NCI-H2029 (cell line): ENCODE results near the gene JMJD1C.

Experiments
- DNase-seq: peaks from one replicate; lab custom pipeline; 2025; lab: John Stamatoyannopoulos, UW

The JMJD1C gene

GRCh38 chr10:63481815-63482421 is 16.1 kb upstream of the JMJD1C start:
- DNase-seq: no peak

- no peak for DNase-seq
Measured at GRCh38 chr10:63480237-63480636, 14.5 kb upstream of the JMJD1C start.

- no peak for DNase-seq
Measured at GRCh38 chr10:63478564-63478963, 12.8 kb upstream of the JMJD1C start.

GRCh38 chr10:63477927-63478326 is 12.2 kb upstream of the JMJD1C start:
- DNase-seq: no peak

- DNase-seq: no peak
Measured at GRCh38 chr10:63474488-63474887, 8.7 kb upstream of the JMJD1C start.

- DNase-seq: no peak
Measured at GRCh38 chr10:63470928-63471327, 5.2 kb upstream of the JMJD1C start.

- no peak for DNase-seq
Measured at GRCh38 chr10:63468947-63469346, 3.2 kb upstream of the JMJD1C start.

- DNase-seq: no peak
Measured at GRCh38 chr10:63467841-63468240, 2.1 kb upstream of the JMJD1C start.

- DNase-seq: peak; percentile 7
Measured at GRCh38 chr10:63466144-63466935, 563 bp upstream of the JMJD1C start.

- DNase-seq: no peak
Measured at GRCh38 chr10:63464402-63465292, 1.1 kb downstream of the JMJD1C start.

GRCh38 chr10:63462442-63462841 is 3.3 kb downstream of the JMJD1C start:
- DNase-seq: no peak

GRCh38 chr10:63458177-63458576 is 7.6 kb downstream of the JMJD1C start:
- DNase-seq: no peak

GRCh38 chr10:63457594-63457993 is 8.2 kb downstream of the JMJD1C start:
- no peak for DNase-seq

- DNase-seq: no peak
Measured at GRCh38 chr10:63456437-63457210, 9.2 kb downstream of the JMJD1C start.

- no peak for DNase-seq
Measured at GRCh38 chr10:63455507-63455906, 10.3 kb downstream of the JMJD1C start.

GRCh38 chr10:63454631-63455030 is 11.1 kb downstream of the JMJD1C start:
- no peak for DNase-seq

- DNase-seq: no peak
Measured at GRCh38 chr10:63452524-63452923, 13.3 kb downstream of the JMJD1C start.

GRCh38 chr10:63446716-63447440 is 18.9 kb downstream of the JMJD1C start:
- no peak for DNase-seq

GRCh38 chr10:63441404-63441803 is 24.4 kb downstream of the JMJD1C start:
- no peak for DNase-seq

GRCh38 chr10:63439607-63440006 is 26.2 kb downstream of the JMJD1C start:
- no peak for DNase-seq
